GM19193 (cell line): Measurements from ENCODE around the gene LYZL1.
"Not testable (repeated sequence)": the region's sequence is repeated elsewhere in the genome, so short reads cannot be mapped to it uniquely, and the experiment has no call there.

Experiments
- POLR2A ChIP-seq: IDR thresholded peaks from 4 replicates; pipeline ENCODE4 v1.6.1; 2011; ENCODE audit not compliant: insufficient read depth, insufficient read length; ENCODE audit errors: extremely low read depth

Gene LYZL1

GRCh38 chr10:29288906-29289305 is at the start of gene LYZL1:
Gene LYZL1 (plus strand): TSS chr10:29289070. CDS start chr10:29291868, 2,798 bp downstream.
- not testable (repeated sequence) for TF ChIP-seq POLR2A

GRCh38 chr10:29239569-29240472 is 49.0 kb upstream of the LYZL1 start:
- no peak for TF ChIP-seq POLR2A

GRCh38 chr10:29240986-29241660 is 47.7 kb upstream of the LYZL1 start:
- TF ChIP-seq POLR2A = no peak

- no peak for TF ChIP-seq POLR2A
Measured at GRCh38 chr10:29241925-29242324, 46.9 kb upstream of the LYZL1 start.

- no peak for TF ChIP-seq POLR2A
Measured at GRCh38 chr10:29243066-29243465, 45.8 kb upstream of the LYZL1 start.

- TF ChIP-seq POLR2A = no peak
Measured at GRCh38 chr10:29243750-29244149, 45.1 kb upstream of the LYZL1 start.

GRCh38 chr10:29244978-29245377 is 43.9 kb upstream of the LYZL1 start:
- no peak for TF ChIP-seq POLR2A

GRCh38 chr10:29245476-29245875 is 43.4 kb upstream of the LYZL1 start:
- TF ChIP-seq POLR2A = no peak

GRCh38 chr10:29246449-29246848 is 42.4 kb upstream of the LYZL1 start:
- TF ChIP-seq POLR2A = no peak

GRCh38 chr10:29248158-29248557 is 40.7 kb upstream of the LYZL1 start:
- TF ChIP-seq POLR2A = no peak

GRCh38 chr10:29249018-29249417 is 39.9 kb upstream of the LYZL1 start:
- TF ChIP-seq POLR2A = no peak

- TF ChIP-seq POLR2A = no peak
Measured at GRCh38 chr10:29250066-29250465, 38.8 kb upstream of the LYZL1 start.

- TF ChIP-seq POLR2A = no peak
Measured at GRCh38 chr10:29252811-29253689, 35.8 kb upstream of the LYZL1 start.

- no peak for TF ChIP-seq POLR2A
Measured at GRCh38 chr10:29253690-29254029, 35.2 kb upstream of the LYZL1 start.

GRCh38 chr10:29254123-29255046 is 34.5 kb upstream of the LYZL1 start:
- TF ChIP-seq POLR2A = no peak

- TF ChIP-seq POLR2A = no peak
Measured at GRCh38 chr10:29255104-29255503, 33.8 kb upstream of the LYZL1 start.
